DOHH2 (cell line): ENCODE measurements around the gene F2RL3.

Experiments
- H3F3A ChIP-seq: fragments of 200-600 bp; sonication (generic), shearing (Covaris generic); 2 replicates; pipeline ENCODE4 v1.6.0; 2016; ENCODE audit warnings: antibody characterized with exemption, mild to moderate bottlenecking; ENCODE audit not compliant: control insufficient read depth, insufficient read depth
- H3K27ac ChIP-seq: fragments of 200-600 bp; sonication (generic); 2 replicates; pipeline ENCODE4 v1.5.1; 2014; ENCODE audit warnings: low read depth, mild to moderate bottlenecking, low read length, moderate library complexity
- H3K27me3 ChIP-seq: fragments of 200-600 bp; sonication (generic); 2 replicates; pipeline ENCODE4 v1.6.1; 2014; ENCODE audit warnings: mild to moderate bottlenecking, low read length, mixed read lengths; ENCODE audit not compliant: control insufficient read depth
- H3K36me3 ChIP-seq: fragments of 200-600 bp; sonication (generic); 2 replicates; pipeline ENCODE4 v1.6.1; 2014; ENCODE audit warnings: mild to moderate bottlenecking, low read length, moderate library complexity, mixed read lengths; ENCODE audit not compliant: control insufficient read depth
- H3K4me1 ChIP-seq: fragments of 200-600 bp; sonication (generic); 2 replicates; pipeline ENCODE4 v1.6.1; 2014; ENCODE audit warnings: mild to moderate bottlenecking, low read length, mixed read lengths; ENCODE audit not compliant: control insufficient read depth
- H3K4me2 ChIP-seq: fragments of 200-600 bp; sonication (generic); 2 replicates; pipeline ENCODE4 v1.6.0; 2014; ENCODE audit warnings: mild to moderate bottlenecking, low read length, moderate library complexity
- H3K4me3 ChIP-seq: fragments of 200-600 bp; sonication (generic); 2 replicates; pipeline ENCODE4 v1.5.1; 2014; ENCODE audit warnings: mild to moderate bottlenecking, low read length, mixed read lengths
- H3K79me2 ChIP-seq: fragments of 200-600 bp; sonication (generic); 2 replicates; pipeline ENCODE4 v1.6.1; 2014; ENCODE audit warnings: mild to moderate bottlenecking, low read length, mixed read lengths; ENCODE audit not compliant: control insufficient read depth
- H3K9me2 ChIP-seq: fragments of 200-600 bp; sonication (generic); replicated peaks from 2 replicates; pipeline ENCODE4 v1.6.1; 2014; ENCODE audit warnings: mild to moderate bottlenecking, low read length, mixed read lengths; ENCODE audit not compliant: control insufficient read depth
- H3K9me3 ChIP-seq: fragments of 200-600 bp; sonication (generic); 2 replicates; pipeline ENCODE4 v1.6.1; 2014; ENCODE audit warnings: antibody characterized with exemption, low read length, mixed read lengths; ENCODE audit not compliant: control insufficient read depth, insufficient read depth
- H4K20me1 ChIP-seq: fragments of 200-600 bp; sonication (generic); 2 replicates; pipeline ENCODE4 v1.6.0; 2014; ENCODE audit warnings: low read depth, mild to moderate bottlenecking, antibody characterized with exemption, low read length, moderate library complexity; ENCODE audit not compliant: control insufficient read depth, insufficient read depth
- EZH2phosphoT487 ChIP-seq: fragments of 200-600 bp; sonication (generic); IDR thresholded peaks from 2 replicates; pipeline ENCODE4 v1.6.1; 2017; ENCODE audit warnings: borderline replicate concordance, mild to moderate bottlenecking, antibody characterized with exemption, low read length, moderate library complexity, mixed read lengths
- TF ChIP-seq, protein P1 (sequence below): fragments of 200-600 bp; sonication (generic); IDR thresholded peaks from one replicate; pipeline ENCODE4 v1.5.1; 2014; ENCODE audit warnings: antibody characterized with exemption, mild to moderate bottlenecking, low read depth, low read length; ENCODE audit not compliant: poor library complexity, severe bottlenecking

The F2RL3 gene

DNA sequence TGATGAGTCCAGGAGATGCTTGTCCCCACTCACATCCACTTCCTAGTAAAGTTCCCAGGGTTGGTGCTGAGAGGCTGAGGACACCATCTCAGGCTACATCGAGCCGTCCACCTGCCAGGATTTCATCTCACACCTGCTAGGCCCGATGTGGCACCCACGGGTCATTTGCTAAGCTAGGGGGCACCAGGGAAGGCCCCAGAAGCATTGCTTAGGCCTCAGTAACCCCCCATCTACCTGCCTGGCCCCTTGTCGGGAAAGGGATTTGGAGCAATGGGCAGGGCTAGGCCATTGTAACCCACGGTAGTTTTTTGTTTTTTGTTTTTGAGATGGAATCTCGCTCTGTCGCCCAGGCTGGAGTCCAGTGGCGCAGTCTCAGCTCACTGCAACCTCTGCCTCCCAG lies 51.8 kb downstream of the F2RL3 start:
- H3K4me3 ChIP-seq: no peak overlapping the region
- H3K9me3 ChIP-seq: no peaks in the 10 kb centered on the region; the same call in none of the 2 replicates
- no peaks in the 10 kb centered on the region for H3K4me1 ChIP-seq
- H3K27ac ChIP-seq: no peak overlapping the region
- TF ChIP-seq, protein P1, sequence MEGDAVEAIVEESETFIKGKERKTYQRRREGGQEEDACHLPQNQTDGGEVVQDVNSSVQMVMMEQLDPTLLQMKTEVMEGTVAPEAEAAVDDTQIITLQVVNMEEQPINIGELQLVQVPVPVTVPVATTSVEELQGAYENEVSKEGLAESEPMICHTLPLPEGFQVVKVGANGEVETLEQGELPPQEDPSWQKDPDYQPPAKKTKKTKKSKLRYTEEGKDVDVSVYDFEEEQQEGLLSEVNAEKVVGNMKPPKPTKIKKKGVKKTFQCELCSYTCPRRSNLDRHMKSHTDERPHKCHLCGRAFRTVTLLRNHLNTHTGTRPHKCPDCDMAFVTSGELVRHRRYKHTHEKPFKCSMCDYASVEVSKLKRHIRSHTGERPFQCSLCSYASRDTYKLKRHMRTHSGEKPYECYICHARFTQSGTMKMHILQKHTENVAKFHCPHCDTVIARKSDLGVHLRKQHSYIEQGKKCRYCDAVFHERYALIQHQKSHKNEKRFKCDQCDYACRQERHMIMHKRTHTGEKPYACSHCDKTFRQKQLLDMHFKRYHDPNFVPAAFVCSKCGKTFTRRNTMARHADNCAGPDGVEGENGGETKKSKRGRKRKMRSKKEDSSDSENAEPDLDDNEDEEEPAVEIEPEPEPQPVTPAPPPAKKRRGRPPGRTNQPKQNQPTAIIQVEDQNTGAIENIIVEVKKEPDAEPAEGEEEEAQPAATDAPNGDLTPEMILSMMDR: no peak
- TF ChIP-seq EZH2phosphoT487: no peak
- no peaks in the 10 kb centered on the region for H4K20me1 ChIP-seq
- peaks cover 2% of the 10 kb centered on the region; the same call in 1 of the 2 replicates for H3K27me3 ChIP-seq
- H3K4me2 ChIP-seq: no peak overlapping the region
- H3K79me2 ChIP-seq: no peaks in the 10 kb centered on the region
- H3K36me3 ChIP-seq: no peaks in the 10 kb centered on the region
- H3F3A ChIP-seq: no peaks in the 10 kb centered on the region
- H3K9me2 ChIP-seq: no peaks in the 10 kb centered on the region
